GM19452 (cell line): ENCODE measurements around the gene LONRF3.

Source experiments
- ATAC-seq: cut with Tn5 transposase; IDR thresholded peaks from one replicate; pipeline ENCODE4 v1.9.1; 2021; ENCODE audit not compliant: unreplicated experiment

The LONRF3 gene

DNA sequence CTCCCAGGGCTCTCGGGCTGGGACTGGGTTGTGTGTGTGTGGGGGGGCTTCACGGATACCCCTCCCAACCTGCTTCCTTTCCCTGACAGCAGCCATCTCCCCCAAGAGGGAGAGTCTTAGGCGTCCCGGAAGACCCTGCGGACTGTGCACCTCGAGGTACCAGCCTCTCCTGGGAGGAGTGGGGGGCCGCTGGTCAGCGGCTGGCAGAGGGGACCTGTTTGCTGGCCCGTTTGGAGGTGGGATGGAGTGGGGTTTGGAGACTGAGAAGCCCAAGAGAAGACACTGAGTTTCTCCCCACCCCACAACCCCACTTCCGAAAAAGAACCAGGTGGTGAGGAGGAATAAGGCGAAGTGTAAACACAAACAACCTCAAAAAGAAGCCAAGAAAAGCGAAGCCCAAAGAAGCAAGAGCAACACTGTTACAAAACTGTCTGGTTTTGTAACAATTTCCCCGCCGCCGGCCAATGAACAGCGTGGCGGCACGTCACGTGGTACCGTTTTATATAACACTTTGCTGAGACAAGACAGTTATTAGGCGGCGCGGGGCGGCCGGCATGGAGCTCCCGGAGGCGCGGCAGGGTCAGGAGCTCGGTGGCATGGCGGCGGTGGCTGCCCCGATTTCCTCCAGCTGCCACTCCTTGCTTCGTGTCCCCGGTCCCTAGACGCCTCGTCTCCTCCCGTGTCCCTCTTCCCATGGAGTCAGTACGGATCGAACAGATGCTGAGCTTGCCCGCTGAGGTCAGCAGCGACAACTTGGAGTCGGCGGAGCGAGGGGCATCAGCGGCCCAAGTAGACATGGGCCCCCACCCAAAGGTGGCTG, at the start of gene LONRF3:
Gene LONRF3, plus strand, starts transcription at position 531 of the 820 bp plus-strand sequence. Its CDS starts 163 bp downstream, at position 694.
- no peak for ATAC-seq

GRCh38 chrX:118928151-118928550, 46.3 kb upstream of the LONRF3 start:
- ATAC-seq: no peak

DNA sequence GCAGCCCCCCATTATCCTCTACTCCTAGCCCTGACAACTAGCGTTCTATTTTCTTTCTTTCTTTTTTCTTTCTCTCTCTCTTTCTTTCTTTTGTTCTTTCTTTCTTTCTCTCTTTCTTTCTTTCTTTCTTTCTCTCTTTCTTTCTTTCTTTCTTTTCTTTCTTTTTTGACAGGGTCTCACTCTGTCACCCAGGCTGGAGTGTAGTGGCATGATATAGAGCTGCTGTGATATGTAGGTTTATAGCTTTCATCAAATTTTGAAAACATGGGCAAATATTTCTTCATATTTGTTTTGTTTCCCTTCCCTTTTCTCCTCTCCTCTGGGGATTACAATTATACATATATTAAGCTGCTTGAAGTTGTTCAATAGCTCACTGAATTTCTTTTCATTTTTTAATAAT, 39.1 kb upstream of the LONRF3 start:
- no peak for ATAC-seq

DNA sequence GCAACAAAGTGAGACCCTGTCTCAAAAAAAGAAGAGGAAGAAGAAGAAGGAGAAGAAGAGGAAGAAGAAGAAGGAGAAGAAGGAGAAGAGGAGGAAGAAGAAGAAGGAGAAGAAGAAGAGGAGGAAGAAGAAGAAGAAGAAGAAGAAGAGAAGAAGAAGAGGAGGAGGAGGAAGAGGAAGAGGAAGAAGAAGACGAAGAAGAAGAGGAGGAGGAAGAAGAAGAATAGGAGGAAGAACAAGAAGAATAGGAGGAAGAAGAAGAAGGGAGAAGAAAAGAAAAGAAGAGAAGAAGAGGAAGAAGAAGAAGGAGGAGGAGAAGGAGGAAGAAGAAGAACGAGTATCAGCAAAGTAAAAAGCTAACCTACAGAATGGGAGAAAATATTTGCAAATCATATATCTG, 33.3 kb upstream of the LONRF3 start:
- ATAC-seq: no peak

GRCh38 chrX:118943102-118943501, 31.3 kb upstream of the LONRF3 start:
- no peak for ATAC-seq

DNA sequence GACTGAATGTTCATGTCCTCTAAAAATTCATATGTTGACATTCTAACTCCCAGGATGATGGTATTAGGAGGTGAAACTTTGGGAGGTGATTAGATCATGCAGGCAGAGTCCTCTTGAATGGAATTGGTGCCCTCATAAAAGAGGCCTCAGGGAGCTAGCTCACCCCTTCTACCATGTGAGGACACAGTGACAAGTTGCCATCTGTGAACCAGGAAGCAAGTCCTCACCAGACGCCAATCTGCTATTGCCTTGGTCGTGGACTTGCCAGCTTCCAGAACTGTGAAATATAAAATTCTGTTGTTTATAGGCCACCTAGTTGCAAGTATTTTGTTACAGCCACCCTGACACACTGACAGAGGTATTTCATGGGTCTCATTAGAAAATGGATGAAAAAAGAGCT, 28.5 kb upstream of the LONRF3 start:
- no peak for ATAC-seq

GRCh38 chrX:118948270-118948669, 26.1 kb upstream of the LONRF3 start:
- no peak for ATAC-seq

- no peak for ATAC-seq
These were observed 12.4 kb upstream of the LONRF3 start for GRCh38 chrX:118961866-118962560.

- no peak for ATAC-seq
These were observed 11.3 kb upstream of the LONRF3 start for GRCh38 chrX:118963159-118963558.

GRCh38 chrX:118964252-118964651, 10.2 kb upstream of the LONRF3 start:
- no peak for ATAC-seq

DNA sequence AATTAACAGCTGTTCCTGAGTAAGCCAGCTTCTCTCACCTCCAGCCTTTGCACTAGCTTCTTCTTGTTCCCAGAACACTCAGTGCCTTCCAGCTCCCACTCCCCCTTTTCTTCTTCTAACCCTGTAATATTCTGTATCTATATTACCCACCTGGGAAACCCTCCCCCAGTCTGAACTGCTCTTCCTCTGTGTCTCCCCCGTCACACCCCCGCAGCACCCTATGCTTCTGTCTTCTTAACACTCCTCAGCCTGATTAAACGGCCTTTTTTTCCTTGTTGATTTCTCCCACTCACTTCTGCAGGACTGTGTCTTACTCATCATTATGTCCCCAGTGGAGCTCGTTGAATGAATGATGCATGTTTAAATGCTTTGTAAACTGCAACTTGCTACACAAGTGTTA, 9.0 kb upstream of the LONRF3 start:
- ATAC-seq: no peak

- no peak for ATAC-seq
These were observed 6.4 kb upstream of the LONRF3 start for GRCh38 chrX:118968031-118968430.

DNA sequence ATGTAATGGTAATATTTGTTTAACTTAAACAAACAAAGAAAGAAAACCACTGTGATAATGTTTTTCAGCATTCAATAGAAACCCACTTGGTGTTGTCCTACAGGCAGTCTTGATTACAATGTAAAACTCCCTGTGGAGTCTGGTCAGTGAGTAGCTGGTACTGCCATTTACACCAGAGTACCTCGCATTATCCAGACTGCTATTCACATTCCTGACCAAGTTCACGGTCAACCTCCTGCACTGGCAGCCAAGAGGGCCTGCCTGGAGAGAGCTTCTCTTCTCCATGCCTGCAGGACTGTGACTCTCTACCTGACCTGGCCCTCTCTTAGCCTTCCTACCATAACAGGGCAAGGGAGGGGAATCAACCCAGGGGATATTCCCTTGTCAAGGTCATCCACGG, 2.9 kb upstream of the LONRF3 start:
- ATAC-seq: no peak

GRCh38 chrX:118973389-118974087, 880 bp upstream of the LONRF3 start:
- no peak for ATAC-seq

DNA sequence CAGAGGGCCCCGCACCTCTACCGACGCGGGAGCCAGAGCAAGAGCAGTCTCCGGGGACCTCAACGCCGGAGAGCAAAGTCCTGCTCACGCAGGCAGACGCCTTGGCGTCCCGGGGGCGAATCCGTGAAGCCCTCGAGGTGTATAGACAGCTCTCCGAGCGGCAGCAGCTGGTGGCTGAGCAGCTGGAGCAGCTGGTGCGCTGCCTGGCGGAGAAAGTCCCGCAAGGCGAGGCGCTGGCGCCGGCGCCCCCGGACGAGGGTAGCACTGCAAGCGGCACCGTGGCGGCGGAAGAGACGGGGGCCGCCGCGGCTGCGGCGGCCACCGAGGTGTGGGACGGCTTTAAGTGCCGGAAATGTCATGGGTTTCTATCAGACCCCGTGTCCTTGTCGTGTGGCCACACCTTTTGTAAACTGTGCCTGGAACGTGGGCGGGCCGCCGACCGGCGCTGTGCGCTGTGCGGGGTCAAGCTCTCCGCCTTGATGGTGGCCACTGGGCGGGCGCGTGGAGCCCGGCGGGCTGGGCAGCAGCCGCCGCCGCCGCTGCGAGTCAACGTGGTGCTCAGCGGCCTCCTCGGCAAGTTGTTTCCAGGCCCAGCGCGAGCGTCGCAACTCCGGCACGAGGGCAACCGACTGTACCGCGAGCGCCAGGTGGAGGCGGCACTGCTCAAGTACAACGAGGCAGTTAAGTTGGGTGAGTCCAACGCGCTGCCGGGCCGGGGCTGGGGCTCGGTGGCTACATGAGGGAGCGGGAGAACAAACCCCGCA, 672 bp downstream of the LONRF3 start:
- peak; percentile 40 for ATAC-seq

GRCh38 chrX:118975831-118976598, 1.6 kb downstream of the LONRF3 start:
- ATAC-seq: no peak

DNA sequence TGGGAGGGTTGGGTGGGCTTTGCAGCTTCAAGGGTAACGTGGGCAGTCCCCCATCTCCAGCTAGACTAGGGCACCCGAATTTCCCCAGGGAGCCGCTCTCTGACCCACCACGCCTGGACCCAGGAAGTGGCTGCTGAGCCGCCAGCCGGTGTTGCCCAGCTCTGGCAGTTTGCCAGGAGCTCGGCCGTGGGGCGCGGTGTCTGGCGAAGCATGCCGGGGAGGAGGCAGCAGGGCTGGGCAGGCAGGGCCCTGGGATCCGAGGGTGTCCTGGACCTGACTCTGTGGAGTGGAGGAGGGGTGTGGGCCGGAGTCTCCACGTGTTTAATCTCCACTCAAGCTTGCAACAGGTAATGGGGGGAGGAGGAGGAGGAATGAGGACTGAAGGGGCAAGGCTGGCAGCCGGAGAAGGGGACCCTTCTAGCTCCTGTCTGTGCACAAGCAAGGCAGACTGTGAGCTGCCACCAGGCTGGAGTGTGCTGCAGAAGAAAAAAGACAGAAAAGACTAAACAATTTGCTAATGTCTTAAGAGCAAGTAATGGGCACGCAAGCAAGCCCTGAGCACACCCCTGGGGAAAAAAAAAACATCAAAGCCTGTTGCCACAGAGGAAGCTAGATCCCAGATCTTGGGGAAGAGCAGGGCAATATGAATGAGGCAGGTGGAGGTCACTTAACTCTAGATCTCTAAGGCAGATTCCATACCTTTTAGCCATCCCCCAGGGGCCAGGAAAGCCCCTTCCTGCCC, 2.4 kb downstream of the LONRF3 start:
- no peak for ATAC-seq

- no peak for ATAC-seq
These were observed 3.0 kb downstream of the LONRF3 start for GRCh38 chrX:118977424-118977823.

GRCh38 chrX:118978451-118978850, 4.0 kb downstream of the LONRF3 start:
- ATAC-seq: no peak

- ATAC-seq: no peak
These were observed 6.3 kb downstream of the LONRF3 start for GRCh38 chrX:118980761-118981160.
